Measurements from ENCODE around the gene ALPK1.
A peak's percentile ranks its signal among the peaks of the same experiment; 100 is the strongest.
"Not testable (repeated sequence)": the region's sequence is repeated elsewhere in the genome, so short reads cannot be mapped to it uniquely, and the experiment has no call there.

ALPK1 gene

DNA sequence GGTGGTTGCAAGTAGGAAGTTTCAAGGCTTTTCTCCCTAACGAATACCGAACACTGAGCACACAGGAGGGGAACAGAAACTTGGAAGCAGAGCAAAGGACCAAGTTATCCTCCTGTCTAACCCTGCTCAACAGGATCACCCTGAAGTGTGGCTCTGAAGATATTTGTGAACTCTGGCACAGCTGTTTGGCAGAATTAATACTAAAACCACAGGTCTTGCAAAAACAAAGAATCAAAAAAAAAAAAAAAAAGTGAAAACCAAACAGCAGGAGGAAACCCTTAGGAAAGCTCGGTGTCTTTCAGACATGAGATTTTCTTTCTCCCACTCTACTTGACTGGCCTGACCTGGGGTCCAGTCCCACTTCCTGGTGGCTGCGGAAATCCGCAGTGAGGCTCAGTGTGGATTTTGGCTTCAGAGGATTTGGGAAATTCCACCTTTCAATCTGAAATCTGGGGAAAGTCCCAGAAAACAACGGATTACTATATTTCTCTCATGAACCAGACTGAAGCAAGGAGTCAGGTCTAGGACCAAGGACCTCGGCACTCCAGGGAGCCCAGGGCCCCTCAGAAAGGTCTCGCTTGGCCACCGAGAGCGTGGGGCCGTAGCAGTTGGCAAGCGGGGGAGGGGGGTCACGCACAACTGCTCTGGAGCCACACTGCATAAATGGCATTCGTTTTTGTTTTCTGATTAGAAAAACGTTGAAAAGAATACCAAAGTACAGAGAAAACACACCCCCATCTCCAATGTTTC, 12.3 kb upstream of the ALPK1 start:
- no peak for DNase-seq

DNA sequence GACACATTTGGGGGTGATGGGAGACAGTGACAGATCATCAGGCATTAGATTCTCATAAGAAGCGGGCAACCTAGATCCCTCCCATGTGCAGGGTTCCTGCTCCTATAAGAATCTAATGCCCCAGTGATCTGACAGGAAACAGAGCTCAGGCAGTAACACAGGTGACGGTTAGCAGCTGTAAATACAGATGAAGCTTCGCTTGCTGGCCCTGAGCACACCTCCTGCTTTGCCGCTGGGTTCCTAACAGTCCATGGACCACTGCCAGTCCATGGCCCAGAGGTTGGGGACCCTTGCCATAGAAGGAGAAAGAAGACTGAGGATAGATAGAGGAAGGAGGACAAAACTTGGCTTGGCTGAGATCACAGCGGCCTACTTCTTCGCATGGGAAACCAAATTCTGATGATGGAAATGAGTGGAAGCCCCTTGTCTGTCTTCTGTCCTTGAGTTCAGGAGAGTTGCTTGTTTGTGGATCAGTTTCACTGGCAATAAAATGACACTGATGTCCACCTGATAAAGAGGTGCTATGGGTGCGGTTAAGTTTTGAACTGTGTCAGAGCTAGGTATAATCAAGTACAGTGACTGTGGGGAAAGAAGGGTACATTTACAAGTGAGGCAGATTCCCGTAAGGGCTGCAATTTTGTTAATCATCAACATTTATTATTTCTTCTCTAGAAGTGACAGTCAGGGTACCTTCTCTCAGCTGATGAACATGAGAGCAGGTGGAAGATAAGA, 9.7 kb upstream of the ALPK1 start:
- no peak for DNase-seq

DNA sequence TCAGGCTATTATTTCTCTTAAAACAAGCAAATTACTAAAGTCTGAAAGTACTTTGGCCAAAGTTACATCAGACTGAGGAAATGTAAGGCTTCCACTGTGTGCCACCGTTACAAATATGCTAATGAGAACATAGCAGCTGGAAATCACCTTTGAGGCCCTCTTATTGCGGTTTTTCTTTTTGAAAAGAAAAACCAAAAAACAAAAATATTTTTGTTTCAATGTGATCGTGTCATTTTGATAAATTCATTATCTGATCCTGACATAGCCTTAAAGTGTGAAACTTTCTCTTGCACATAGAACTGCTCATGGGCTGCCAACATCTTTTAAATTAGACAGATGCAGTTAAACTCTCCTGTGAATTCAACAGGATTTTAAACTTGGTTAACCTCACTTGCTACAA, 8.7 kb upstream of the ALPK1 start:
- no peak for DNase-seq

DNA sequence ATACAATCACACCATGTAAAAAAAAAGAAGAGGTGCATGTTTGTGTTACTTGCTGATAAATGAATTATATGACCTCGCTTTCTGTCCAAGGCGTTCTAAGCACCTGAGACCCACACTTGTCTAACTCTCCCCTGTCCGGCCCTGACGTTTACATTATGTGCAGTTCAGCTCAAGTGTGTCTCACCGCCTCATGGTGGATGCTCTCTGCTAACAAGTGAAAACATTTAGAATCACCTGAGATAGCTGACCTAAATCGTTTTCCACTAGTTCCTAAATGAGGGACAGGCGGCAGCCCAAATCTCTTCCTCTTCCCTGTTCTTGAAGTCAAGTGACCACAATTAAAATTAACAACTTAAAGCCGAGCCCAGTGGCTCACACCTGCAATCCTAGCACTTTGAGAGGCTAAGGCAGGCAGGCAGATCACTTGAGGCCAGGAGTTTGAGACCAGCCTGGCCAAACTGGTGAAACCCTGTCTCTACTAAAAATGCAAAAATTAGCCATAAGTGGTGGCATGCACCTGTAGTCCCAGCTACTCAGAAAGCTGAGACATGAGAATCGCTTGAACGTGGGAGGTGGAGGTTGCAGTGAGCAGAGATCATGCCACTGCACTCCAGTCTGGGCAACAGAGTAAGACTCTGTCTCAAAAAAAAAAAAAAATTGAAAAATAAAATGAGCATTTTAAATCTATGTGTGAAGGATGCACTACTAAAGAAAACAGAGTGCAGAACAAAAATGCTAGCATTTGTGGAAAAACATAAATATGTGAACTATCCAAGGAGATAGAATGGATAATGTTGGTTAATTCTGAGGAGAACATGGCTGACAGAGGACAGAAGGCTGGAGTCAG, 7.5 kb upstream of the ALPK1 start:
- DNase-seq = no peak

DNA sequence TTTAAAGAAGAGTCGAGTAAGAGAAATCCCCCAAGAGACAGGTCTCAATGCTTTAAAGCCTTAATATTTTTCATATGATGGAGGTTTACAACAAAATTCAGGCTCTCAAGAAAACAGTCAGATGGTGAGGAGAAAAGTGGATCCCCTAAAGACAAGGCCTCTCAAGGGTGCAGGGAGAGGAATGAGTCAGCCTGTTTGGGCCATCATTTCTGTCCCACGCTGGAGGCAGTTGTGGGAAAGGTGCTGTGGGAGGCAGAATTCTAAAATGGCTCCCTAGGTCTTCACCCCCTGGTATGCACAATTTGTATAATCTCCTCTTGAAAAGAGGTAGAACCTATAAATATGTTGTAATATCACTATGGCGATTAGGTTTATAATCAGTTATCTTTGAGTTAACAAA, 6.8 kb upstream of the ALPK1 start:
- DNase-seq = no peak

DNA sequence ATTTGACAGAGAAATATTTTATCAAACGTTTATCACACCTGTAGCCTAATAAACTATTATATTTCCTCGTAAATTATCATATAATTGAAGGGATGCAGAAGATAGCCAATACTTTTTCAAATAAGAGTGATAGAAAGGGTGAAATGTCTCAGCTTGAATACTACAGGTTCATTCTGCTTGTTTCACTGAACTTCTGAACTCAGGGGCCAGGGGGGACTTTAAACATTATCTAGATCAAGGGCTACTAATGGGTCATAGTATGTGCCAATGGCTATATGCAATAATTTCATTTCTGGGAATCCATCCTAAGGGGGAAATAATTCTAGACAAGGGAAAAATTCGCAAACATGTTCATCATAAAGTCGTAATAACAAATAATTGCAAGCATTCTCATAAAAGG, 2.6 kb downstream of the ALPK1 start:
- no peak for DNase-seq

DNA sequence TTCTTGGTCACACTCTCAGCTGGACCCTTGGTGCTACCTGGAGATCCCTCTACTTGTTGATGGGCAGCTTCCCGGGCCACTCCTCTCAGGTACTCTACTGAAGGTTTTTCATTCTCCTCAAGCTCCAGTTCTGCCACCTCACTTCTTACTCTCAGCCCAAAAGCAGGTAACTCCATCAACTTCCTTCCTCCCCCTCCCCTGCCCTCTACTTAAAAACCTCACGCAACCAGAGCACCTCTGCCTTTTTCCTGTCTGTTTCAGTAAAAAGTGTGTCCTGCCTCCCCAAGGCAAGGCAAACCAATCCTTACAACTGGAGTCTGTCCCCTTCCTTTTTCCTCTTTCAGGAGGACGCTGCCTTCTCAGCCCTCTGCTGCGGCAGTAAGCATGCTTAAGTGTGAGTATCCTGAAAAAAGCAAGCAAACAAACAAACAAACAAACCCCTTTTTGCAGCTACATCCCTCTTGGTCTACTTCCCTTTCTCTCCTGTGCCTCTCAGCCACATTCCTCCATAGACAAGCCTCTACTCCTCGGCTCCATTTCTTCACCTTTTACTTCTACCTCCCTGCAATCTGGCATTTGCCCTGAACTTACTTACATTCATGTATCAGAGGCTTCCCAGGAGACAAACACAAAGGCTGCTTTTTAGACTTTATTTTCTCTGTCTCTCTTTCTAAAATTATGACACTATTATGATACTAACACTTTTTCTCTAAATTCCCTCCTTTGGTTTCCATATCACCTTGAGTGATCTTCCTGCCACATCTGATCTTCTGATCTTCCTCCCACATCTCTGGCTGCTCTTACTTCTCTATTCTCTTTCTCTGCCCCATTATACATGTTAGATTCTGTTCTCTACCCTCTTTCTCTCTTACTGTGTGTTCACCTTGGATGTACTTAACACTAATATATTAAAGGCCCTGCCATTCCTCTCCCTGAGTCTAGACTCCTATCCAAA, 5.4 kb downstream of the ALPK1 start:
- no peak for DNase-seq

DNA sequence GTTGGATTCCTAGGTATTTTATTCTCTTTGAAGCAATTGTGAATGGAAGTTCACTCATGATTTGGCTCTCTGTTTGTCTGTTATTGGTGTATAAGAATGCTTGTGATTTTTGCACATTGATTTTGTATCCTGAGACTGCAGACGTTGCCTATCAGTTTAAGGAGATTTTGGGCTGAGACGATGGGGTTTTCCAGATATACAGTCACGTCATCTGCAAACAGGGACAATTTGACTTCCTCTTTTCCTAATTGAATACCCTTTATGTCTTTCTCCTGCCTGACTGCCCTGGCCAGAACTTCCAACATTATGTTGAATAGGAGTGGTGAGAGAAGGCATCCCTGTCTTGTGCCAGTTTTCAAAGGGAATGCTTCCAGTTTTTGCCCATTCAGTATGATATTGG, 8.3 kb downstream of the ALPK1 start:
- DNase-seq = not testable (repeated sequence)

DNA sequence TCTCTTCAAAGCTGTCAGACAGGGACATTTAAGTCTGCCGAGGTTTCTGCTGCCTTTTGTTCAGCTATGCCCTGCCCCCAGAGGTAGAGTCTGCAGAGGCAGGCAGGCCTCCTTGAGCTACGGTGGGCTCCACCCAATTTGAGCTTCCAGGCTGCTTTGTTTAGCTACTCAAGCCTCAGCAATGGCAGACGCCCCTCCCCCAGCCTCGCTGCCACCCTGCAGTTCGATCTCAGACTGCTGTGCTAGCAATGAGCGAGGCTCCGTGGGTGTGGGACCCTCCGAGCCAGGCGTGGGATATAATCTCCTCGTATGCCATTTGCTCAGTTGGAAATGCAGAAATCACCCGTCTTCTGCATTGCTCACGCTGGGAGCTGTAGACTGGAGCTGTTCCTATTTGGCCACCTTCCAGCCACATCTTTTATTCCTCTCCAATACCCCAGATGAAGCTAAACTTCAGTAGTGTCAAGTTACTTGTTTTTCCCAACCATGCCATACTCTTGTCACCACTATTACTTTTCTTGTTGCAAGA, 12.2 kb downstream of the ALPK1 start:
- DNase-seq = not testable (repeated sequence)

DNA sequence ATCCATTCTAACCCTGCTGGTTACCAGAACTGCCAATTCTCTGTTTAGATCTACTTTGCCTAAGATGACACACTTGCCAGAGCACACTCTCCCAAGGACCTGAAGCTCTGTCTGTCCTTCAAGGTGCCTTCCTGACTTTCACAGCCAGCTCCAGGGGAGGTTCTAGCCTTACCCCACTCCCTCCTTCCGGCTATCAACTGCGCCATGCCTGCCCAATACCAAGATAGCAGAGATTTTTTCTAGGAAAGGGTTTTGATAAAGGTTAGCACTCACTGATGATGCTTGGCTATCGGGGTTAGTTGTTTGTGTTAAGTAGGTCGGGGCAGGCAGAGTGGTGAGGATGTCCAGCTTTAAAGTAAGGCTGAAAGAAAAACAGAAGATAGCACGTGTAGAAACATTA, 14.3 kb downstream of the ALPK1 start:
- DNase-seq = no peak

DNA sequence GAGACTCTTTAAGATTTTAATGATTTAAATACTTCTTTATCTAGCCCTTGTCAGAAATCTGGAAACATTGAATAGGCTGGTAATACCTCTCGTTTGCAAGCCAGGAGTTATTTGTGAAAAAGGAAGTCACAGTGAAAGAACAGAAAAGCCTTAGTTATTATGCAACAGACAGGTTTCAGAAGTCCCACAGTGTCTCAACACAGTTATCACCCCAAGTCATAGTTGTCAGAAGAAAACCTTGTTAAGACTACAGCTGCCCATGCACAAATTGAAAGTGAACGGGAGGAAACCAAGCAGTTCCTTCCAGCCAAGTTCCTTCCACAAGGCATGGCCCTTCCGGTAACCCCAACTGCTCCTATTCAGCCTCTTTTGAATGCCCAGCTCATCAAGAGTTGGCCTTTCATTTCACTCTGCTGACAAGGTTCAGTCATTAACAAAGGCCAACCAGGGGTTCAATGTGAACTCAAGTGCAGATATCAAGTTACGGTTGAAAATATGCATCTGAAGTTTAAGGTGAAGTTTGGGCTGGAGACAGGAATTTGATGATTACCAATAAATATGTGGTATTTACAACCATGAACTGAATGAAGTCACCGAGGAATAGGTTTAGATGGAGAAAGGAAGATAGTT, 15.6 kb downstream of the ALPK1 start:
- DNase-seq = peak; percentile 81

DNA sequence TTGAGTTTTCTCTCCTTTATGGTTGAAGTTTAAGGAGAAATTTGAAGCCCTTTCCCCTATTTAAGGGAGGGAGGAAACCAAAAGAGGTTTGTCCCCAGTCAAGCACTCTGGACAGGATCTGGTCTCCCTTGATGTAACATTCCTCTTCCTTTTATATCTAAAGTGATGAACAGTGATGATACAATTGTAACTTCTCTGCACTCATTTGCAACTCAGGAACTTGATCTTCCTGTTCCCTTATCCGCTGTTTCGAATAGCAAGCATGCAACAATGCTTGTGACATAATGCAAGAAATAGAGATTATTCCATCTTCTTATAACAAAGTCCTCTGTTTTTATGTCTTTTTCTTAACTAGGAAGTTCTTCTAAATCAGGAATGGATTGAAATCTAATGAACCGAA, 18.3 kb downstream of the ALPK1 start:
- DNase-seq = no peak

DNA sequence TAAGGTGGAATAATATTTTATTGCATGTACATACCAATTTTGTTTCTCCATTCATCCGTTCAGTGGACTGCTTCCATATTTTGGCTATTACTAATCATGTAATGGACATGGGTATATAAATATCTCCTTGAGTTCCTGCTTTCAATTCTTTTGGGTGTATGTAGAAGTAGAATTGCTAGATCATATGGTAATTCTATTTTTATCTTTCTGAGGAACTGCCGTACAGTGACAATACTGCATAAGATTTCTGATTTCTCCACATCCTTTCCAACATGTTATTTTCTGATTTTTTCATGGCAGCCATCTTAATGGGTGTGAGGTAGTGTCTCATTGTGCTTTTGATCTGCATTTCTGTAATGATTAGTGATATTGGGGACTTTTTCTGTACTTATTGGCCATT, 19.2 kb downstream of the ALPK1 start:
- no peak for DNase-seq

DNA sequence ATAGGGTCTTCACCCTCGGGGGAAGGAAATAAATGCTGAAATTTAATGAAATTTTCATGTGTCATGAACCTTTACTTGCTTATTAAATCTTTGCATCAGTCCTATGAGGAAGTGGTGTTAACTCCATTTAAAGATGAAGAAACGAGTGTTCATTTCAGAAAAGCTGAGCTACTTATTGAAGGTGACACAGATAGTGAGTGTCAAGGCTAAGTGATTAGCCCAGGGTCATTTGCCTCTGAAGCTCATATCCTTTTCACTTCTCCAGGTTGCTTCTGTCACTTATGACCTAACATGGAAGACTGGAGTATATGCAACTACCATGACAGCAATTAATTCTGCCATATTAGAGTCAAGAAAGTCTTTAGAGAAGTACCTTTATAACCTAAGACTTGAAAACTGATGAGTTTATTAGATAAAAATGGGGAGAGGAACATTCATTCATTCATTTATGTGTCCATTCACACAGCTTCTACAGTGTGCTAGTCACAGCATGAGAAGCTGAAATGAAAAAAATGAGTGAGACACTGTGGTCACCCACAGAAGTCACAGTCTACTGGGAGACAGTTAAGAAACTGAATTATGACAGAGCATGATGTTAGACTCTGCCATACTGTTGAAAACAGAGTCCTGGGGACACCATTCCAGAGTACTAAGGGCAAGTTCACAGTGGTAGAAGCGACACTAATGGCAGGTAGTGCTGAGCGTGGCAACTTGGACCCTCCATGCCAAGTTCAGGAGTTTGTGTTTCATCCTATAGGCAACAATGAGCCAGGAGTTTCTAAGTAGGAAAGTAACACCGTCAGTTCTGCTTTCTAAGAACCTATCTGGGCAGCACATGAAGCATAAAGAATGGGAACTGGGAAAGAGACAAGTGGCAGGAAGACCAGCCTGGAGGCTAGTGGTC, 21.3 kb downstream of the ALPK1 start:
- no peak for DNase-seq

DNA sequence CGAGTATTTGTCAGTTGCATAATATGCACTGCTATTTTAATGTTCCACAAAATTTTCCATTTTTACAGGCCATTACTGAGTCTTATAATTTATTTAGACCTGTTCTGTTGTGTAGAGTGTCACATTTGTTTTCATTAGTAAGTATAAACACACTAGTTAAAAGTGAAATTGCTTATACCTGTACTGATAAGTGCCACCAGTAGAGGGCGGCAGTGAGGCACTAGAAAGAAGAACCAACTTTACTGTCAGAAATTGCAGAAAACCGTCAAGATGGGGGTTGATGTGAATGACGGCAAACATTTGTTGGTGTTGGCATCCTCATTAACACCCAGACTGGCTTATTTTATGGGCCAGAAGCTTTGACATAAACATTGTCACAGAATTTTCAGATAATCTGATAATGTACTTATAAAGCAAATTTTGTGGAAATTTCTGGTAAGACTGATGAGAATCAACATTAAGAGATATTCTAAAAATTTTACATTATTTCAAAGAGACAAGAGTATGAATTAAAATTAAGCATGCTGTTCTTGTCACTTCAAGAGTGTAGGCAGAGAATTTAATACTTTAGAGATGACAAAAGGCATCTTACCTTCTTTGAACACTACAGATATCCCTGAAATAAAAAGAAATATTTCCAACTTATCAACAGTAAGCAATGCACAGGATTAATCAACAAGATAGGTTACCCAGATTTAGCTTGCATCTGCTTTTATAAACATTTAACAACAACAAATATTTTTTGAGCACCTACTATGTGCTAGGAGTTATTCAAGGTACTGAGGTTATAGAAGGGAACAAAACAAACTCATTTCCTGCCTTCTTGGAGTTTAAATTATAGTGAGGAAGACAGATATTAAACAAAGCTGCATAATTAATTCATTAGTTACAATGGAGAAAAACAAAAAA, 24.9 kb downstream of the ALPK1 start:
- no peak for DNase-seq

DNA sequence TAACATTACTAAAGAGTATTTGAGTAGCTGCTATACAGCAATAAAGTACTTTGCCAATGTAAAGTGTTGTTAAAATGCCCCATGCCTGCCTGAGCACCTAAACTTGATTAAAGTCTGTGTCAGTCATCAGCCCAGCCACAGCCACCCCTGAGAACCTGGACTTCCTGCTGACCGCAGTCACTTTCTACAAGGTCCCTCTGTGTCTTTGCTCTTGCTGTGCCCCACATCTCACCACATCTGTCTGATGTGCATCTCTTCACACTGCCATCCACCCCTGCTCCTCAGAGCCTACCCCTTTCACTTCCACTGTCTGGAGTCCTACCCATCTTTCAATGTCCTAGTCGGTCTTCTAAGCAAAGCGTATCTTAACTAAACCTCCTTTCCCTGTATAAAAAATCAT, 25.7 kb downstream of the ALPK1 start:
- no peak for DNase-seq

DNA sequence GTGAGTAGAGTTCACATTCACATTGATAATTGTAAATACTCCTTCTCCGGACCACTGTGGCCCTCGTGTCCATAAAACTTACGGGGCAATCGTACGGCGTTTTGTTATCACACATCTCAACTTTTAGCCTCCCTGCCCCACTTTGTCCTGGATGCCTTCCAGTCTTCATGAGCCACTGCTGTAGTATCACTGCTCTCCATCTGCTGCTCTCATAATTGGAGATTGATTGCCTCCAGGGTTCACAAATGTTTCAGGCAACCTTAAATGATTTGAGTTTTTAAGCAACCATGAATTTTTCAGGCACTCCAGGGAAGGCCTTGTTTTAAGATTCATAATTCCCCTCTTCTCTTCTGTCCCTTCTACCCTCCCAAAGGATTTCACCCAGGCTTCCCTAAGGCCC, 28.4 kb downstream of the ALPK1 start:
- DNase-seq = no peak

DNA sequence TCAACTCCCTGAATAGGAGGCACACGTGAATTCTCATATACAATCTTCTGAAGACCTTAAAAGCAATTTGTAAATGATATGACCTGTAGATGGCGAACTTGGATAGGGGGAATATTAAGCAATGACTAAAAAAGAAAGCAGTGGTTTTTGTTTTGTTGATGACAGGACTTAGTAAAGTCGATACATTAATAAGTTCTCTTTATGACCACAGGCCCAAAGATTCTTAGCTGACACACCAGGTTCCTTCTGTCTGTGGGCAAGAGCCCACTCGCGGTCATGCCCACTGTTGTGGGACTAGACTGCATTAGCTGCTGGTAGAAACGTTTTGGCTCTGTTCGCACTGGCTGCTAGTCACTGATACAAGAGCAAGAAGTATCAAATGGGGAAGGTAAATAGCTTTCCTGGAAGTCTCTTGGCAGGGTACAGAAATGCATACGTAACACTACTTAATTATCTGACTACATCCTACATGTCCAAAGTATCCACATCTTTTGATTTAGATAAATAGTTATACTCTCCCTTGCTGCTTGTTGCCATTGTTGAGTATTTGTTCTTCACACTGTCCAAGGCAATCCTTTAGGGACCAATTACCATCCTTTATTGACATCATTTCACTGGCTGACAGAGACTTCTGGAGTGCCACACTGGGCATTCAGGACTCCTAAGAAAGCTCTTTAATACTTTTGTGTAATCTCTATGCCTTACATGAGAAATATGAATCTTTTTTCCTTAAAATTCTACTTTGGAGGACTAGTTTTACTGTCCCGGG, 31.0 kb downstream of the ALPK1 start:
- DNase-seq = no peak

DNA sequence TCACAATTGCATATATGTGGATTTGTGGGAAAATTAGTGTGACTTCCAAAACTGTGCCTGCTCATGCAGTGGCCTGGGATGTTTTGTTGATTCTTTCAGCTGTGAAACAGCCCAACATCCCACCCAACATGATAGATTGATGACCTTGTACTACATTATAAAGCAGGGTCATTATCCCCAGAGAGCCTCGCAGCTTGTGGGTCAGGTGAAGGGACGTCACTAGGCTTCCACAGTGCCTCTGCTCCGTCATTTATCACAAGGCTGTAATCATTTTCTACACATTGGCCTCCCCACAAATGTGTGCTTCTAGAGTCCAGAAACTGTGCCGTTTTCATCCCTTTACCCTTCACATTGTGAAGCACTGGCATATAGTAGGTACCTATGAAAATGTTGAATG, 31.6 kb downstream of the ALPK1 start:
- no peak for DNase-seq
